DMS153 treated with DMSO at 0.1 percent for 48 hours (cell line): ENCODE measurements around the gene SOD3.

Source experiments
- DNase-seq: peaks from one replicate; lab custom pipeline; 2025; ENCODE audit not compliant: unreplicated experiment; lab: John Stamatoyannopoulos, UW

SOD3 gene

GRCh38 chr4:24840826-24841543 lies 45.6 kb downstream of the SOD3 start:
- no peak for DNase-seq

GRCh38 chr4:24842356-24842755 lies 47.0 kb downstream of the SOD3 start:
- DNase-seq, result no peak

GRCh38 chr4:24843096-24843495 lies 47.7 kb downstream of the SOD3 start:
- DNase-seq, result no peak

- DNase-seq, result no peak
Observed at GRCh38 chr4:24845132-24845531, 49.8 kb downstream of the SOD3 start.

- DNase-seq, result no peak
Observed at GRCh38 chr4:24845902-24846301, 50.5 kb downstream of the SOD3 start.

- DNase-seq, result no peak
Observed at GRCh38 chr4:24846716-24847115, 51.3 kb downstream of the SOD3 start.

- DNase-seq, result no peak
Observed at GRCh38 chr4:24849351-24849750, 54.0 kb downstream of the SOD3 start.

GRCh38 chr4:24849756-24850155 lies 54.4 kb downstream of the SOD3 start:
- DNase-seq, result no peak
